ENCODE measurements around the gene SLC4A8. TPM values are rescaled to one million over a fixed set of nuclear protein-coding genes. Genes with fewer than 3 reads are reported as not detected.

The SLC4A8 gene
- total and polyA plus RNA-seq, 11 donors, result 0.07 to 3.6 (median 0.51) TPM

GRCh38 chr12:51429700-51430099, 5.1 kb downstream of the SLC4A8 start:
- no peak for ATAC-seq
- Histone ChIP-seq H3K36me3 (no peaks in the 10 kb centered on the region), H3K27ac (no peak overlapping the region), H3K27me3 (peaks cover 0 to 12% (median 0%) of the 10 kb centered on the region in 9 donors), H3K4me1 (peaks cover 0 to 6% (median 5%) of the 10 kb centered on the region in 12 donors), H3K4me3 (no peak overlapping the region), H3K9me3 (no peaks in the 10 kb centered on the region)
- WGBS, 4 donors, result 95 to 98% (median 96%) methylated on average over 4 of the region's 4 CpGs
- TF ChIP-seq POLR2A (IDR thresholded peaks at IDR 0.05) (no peak), CTCF (IDR thresholded peaks at IDR 0.05) (no peak)
- no peak for DNase-seq
- intact Hi-C loops (cut with DNase I), result loop anchor here in 6 of 10 donors (2.0 to 10.0 kb wide), 6 partner anchors 35 to 555 kb away; no protein-coding TSS in a partner anchor

GRCh38 chr12:51430196-51430895, 5.7 kb downstream of the SLC4A8 start:
- Histone ChIP-seq H3K9me3 (no peaks in the 10 kb centered on the region), H3K27me3 (peaks cover 0 to 5% (median 0%) of the 10 kb centered on the region in 9 donors), H3K4me3 (no peak overlapping the region), H3K27ac (no peak overlapping the region), H3K4me1 (no peaks in the 10 kb centered on the region), H3K36me3 (no peaks in the 10 kb centered on the region)
- intact Hi-C loops (cut with DNase I), result loop anchor here in 1 of 10 donors (2.0 kb wide), 1 partner anchor 36 kb away; no protein-coding TSS in a partner anchor
- DNase-seq (no peak), ATAC-seq (no peak)
- WGBS, 4 donors, result 67 to 75% (median 67%) methylated on average over 4 of the region's 4 CpGs
- TF ChIP-seq CTCF (IDR thresholded peaks at IDR 0.05), result no peak
- TF ChIP-seq POLR2A (IDR thresholded peaks at IDR 0.05), result no peak

- no peak for TF ChIP-seq CTCF (IDR thresholded peaks at IDR 0.05)
- no peak for TF ChIP-seq POLR2A (IDR thresholded peaks at IDR 0.05)
- intact Hi-C loops (cut with DNase I), result no loop called here
- ATAC-seq (no peak), DNase-seq (no peak)
- Histone ChIP-seq H3K9me3 (no peaks in the 10 kb centered on the region), H3K36me3 (no peaks in the 10 kb centered on the region), H3K27me3 (no peaks in the 10 kb centered on the region), H3K27ac (no peak overlapping the region), H3K4me1 (no peaks in the 10 kb centered on the region), H3K4me3 (no peak overlapping the region)
- WGBS, 4 donors, result 74 to 91% (median 86%) methylated on average over 2 of the region's 2 CpGs
Measured at GRCh38 chr12:51432921-51433320, 8.3 kb downstream of the SLC4A8 start.

GRCh38 chr12:51434305-51434704, 9.7 kb downstream of the SLC4A8 start:
- no peaks in the 10 kb centered on the region for H3K9me3 ChIP-seq
- no peak overlapping the region for H3K27ac ChIP-seq
- intact Hi-C loops (cut with DNase I), result no loop called here
- DNase-seq, result no peak
- H3K4me3 ChIP-seq, result no peak overlapping the region
- WGBS, 4 donors, result 66 to 70% (median 66%) methylated on average over 1 of the region's 1 CpG
- H3K4me1 ChIP-seq, result no peaks in the 10 kb centered on the region
- H3K27me3 ChIP-seq, result no peaks in the 10 kb centered on the region
- no peak for ATAC-seq
- TF ChIP-seq CTCF (IDR thresholded peaks at IDR 0.05) (no peak), POLR2A (IDR thresholded peaks at IDR 0.05) (no peak)
- H3K36me3 ChIP-seq, result no peaks in the 10 kb centered on the region
